Spinal cord (tissue), 10 donors: ENCODE results near the gene PPP6R3. TPM values are rescaled to one million over a fixed set of nuclear protein-coding genes. Genes with fewer than 3 reads are reported as not detected.
"Not testable (repeated sequence)": the region's sequence is repeated elsewhere in the genome, so short reads cannot be mapped to it uniquely, and the experiment has no call there.

Source experiments
- DNase-seq, 6 donors: peaks; one replicate each; pipeline versions ENCODE4 v3.0.0 to v3.0.0-alpha.2; 2013 to 2015; ENCODE audit warnings: low spot score in 6 of 6, low read depth in 4 of 6
- H3K27ac ChIP-seq: one replicate; pipeline ENCODE4 v1.5.1; 2013; ENCODE audit warnings: low read depth, low read length, control low read depth
- H3K27me3 ChIP-seq: one replicate; pipeline ENCODE4 v1.6.1; 2013; ENCODE audit warnings: low read length; ENCODE audit not compliant: control insufficient read depth, insufficient read depth
- H3K36me3 ChIP-seq: one replicate; pipeline ENCODE4 v1.6.1; 2013; ENCODE audit warnings: low read length; ENCODE audit not compliant: control insufficient read depth, insufficient read depth
- H3K4me1 ChIP-seq: one replicate; pipeline ENCODE4 v1.6.1; 2013; ENCODE audit warnings: low read length; ENCODE audit not compliant: control insufficient read depth, insufficient read depth
- H3K4me3 ChIP-seq: one replicate; pipeline ENCODE4 v1.5.1; 2013; ENCODE audit warnings: low read depth, low read length, control low read depth
- H3K9me3 ChIP-seq: one replicate; pipeline ENCODE4 v1.6.1; 2013; ENCODE audit warnings: low read length; ENCODE audit not compliant: control insufficient read depth, insufficient read depth
- WGBS: methylation state at CpG from one replicate; pipeline ENCODE4 v1.1.5; 2013; ENCODE audit warnings: missing lambda C conversion rate; ENCODE audit not compliant: insufficient coverage; 5-methylcytosine and 5-hydroxymethylcytosine counted together
- polyA plus RNA-seq, 2 donors: library from polyadenylated mRNA; unstranded; fragments of 120-200 nt; gene quantifications; one replicate each; pipeline ENCODE4 v1.2.1, GENCODE V29; 2013; ENCODE audit not compliant: insufficient read length in 2 of 2
- total RNA-seq, 2 donors: library from RNA; depleted of rRNA in 1 of 2; stranded (reverse); fragments of 120-200 nt in 1 of 2; fragments of >200 nt in 1 of 2; gene quantifications; one replicate each; pipeline versions ENCODE4 v1.2.3 to v1.2.4, GENCODE V29; 2013 to 2014
- donor health status: healthy.

PPP6R3 gene
- total and polyA plus RNA-seq, 4 donors = 62.4 to 154 (median 94.0) TPM

- 89% methylated on average over 5 of the region's 8 CpGs for WGBS
- H3K4me3 ChIP-seq = no peak overlapping the region
- DNase-seq = no peak
- H3K27ac ChIP-seq = no peak overlapping the region
- H3K27me3 ChIP-seq = no peaks in the 10 kb centered on the region
- peaks cover 32% of the 10 kb centered on the region for H3K4me1 ChIP-seq
- no peaks in the 10 kb centered on the region for H3K9me3 ChIP-seq
- H3K36me3 ChIP-seq = peaks cover 4% of the 10 kb centered on the region
These were observed 6.8 kb downstream of the PPP6R3 start for GRCh38 chr11:68467201-68467834.

- 68% methylated on average over 3 of the region's 3 CpGs for WGBS
- H3K9me3 ChIP-seq = no peaks in the 10 kb centered on the region
- peaks cover 4% of the 10 kb centered on the region for H3K36me3 ChIP-seq
- H3K27me3 ChIP-seq = no peaks in the 10 kb centered on the region
- no peak overlapping the region for H3K27ac ChIP-seq
- DNase-seq = no peak
- H3K4me3 ChIP-seq = no peak overlapping the region
- peaks cover 28% of the 10 kb centered on the region for H3K4me1 ChIP-seq
These were observed 7.8 kb downstream of the PPP6R3 start for GRCh38 chr11:68468217-68468828.

GRCh38 chr11:68469122-68469521, 8.6 kb downstream of the PPP6R3 start:
- H3K4me3 ChIP-seq = no peak overlapping the region
- H3K36me3 ChIP-seq = peaks cover 4% of the 10 kb centered on the region
- H3K4me1 ChIP-seq = peaks cover 23% of the 10 kb centered on the region
- no peaks in the 10 kb centered on the region for H3K27me3 ChIP-seq
- H3K27ac ChIP-seq = no peak overlapping the region
- DNase-seq = peak in 1 of 6 donors; percentile 21
- H3K9me3 ChIP-seq = no peaks in the 10 kb centered on the region
- WGBS = 47% methylated on average over 2 of the region's 2 CpGs

- Histone ChIP-seq H3K27ac (no peak overlapping the region), H3K4me3 (no peak overlapping the region), H3K9me3 (no peaks in the 10 kb centered on the region), H3K36me3 (peaks cover 4% of the 10 kb centered on the region), H3K27me3 (no peaks in the 10 kb centered on the region), H3K4me1 (peaks cover 21% of the 10 kb centered on the region)
- no peak for DNase-seq
- WGBS = no CpG with 5 or more reads among the region's 1 CpG
These were observed 9.1 kb downstream of the PPP6R3 start for GRCh38 chr11:68469642-68470041.

- Histone ChIP-seq H3K4me1 (peaks cover 19% of the 10 kb centered on the region), H3K9me3 (no peaks in the 10 kb centered on the region), H3K4me3 (peak overlapping the region; percentile 4), H3K36me3 (peaks cover 4% of the 10 kb centered on the region), H3K27me3 (no peaks in the 10 kb centered on the region), H3K27ac (no peak overlapping the region)
- peak in 4 of 6 donors; percentile 20 to 82 (median 45) for DNase-seq
- 63% methylated on average over 4 of the region's 4 CpGs for WGBS
These were observed 9.8 kb downstream of the PPP6R3 start for GRCh38 chr11:68470304-68470811.

- peaks cover 19% of the 10 kb centered on the region for H3K4me1 ChIP-seq
- H3K9me3 ChIP-seq = no peaks in the 10 kb centered on the region
- no peak overlapping the region for H3K4me3 ChIP-seq
- DNase-seq = no peak
- H3K27ac ChIP-seq = no peak overlapping the region
- WGBS = 93% methylated on average over 15 of the region's 17 CpGs
- H3K27me3 ChIP-seq = no peaks in the 10 kb centered on the region
- H3K36me3 ChIP-seq = peaks cover 7% of the 10 kb centered on the region
These were observed 11.1 kb downstream of the PPP6R3 start for GRCh38 chr11:68471360-68472340.

GRCh38 chr11:68472778-68473177, 12.2 kb downstream of the PPP6R3 start:
- Histone ChIP-seq H3K4me1 (peaks cover 19% of the 10 kb centered on the region), H3K27me3 (no peaks in the 10 kb centered on the region), H3K27ac (no peak overlapping the region), H3K36me3 (peaks cover 7% of the 10 kb centered on the region), H3K9me3 (no peaks in the 10 kb centered on the region), H3K4me3 (no peak overlapping the region)
- DNase-seq = no peak
- WGBS = 100% methylated on average over 2 of the region's 2 CpGs

GRCh38 chr11:68473693-68474092, 13.1 kb downstream of the PPP6R3 start:
- peaks cover 19% of the 10 kb centered on the region for H3K4me1 ChIP-seq
- H3K4me3 ChIP-seq = no peak overlapping the region
- DNase-seq = no peak
- no peak overlapping the region for H3K27ac ChIP-seq
- no peaks in the 10 kb centered on the region for H3K27me3 ChIP-seq
- H3K36me3 ChIP-seq = peaks cover 7% of the 10 kb centered on the region
- no peaks in the 10 kb centered on the region for H3K9me3 ChIP-seq
- no CpG with 5 or more reads among the region's 1 CpG for WGBS

- WGBS = 94% methylated on average over 16 of the region's 34 CpGs
- not testable (repeated sequence) for H3K9me3 ChIP-seq, H3K27me3 ChIP-seq, H3K36me3 ChIP-seq, DNase-seq, H3K27ac ChIP-seq, H3K4me1 ChIP-seq, H3K4me3 ChIP-seq
These were observed 15.1 kb downstream of the PPP6R3 start for GRCh38 chr11:68475626-68476025.
